Activated T-cell treated with anti-CD3 and anti-CD28 coated beads, Interleukin-2, amount 50 U/mL, for 4 hours (primary cell): ENCODE measurements around the gene PLD5. TPM values are rescaled to one million over a fixed set of nuclear protein-coding genes. Genes with fewer than 3 reads are reported as not detected.
A peak's percentile ranks its signal among the peaks of the same experiment; 100 is the strongest.
"Not testable (repeated sequence)": the region's sequence is repeated elsewhere in the genome, so short reads cannot be mapped to it uniquely, and the experiment has no call there.

Experiments used
- ATAC-seq, 2 donors: fragments of 200-7000 bp; cut with Tn5 transposase; one replicate each; pipeline ENCODE4 v1.10.0; 2021
- DNase-seq: peaks from one replicate; pipeline ENCODE4 v3.0.0-alpha.2; 2020
- H3K27me3 Mint-ChIP-seq: one replicate; pipeline ENCODE4 v1.8.0; 2021; ENCODE audit warnings: low read depth, mixed read lengths
- H3K36me3 Mint-ChIP-seq: one replicate; pipeline ENCODE4 v1.8.0; 2022; ENCODE audit warnings: mixed read lengths; ENCODE audit not compliant: insufficient read depth
- H3K4me1 Mint-ChIP-seq: one replicate; pipeline ENCODE4 v1.8.0; 2021; ENCODE audit warnings: low read depth, mixed read lengths
- H3K4me3 Mint-ChIP-seq: one replicate; pipeline ENCODE4 v1.8.0; 2021; ENCODE audit warnings: mild to moderate bottlenecking, moderate library complexity, mixed read lengths
- H3K9me3 Mint-ChIP-seq: one replicate; pipeline ENCODE4 v1.8.0; 2021; ENCODE audit warnings: mixed read lengths
- total RNA-seq, 3 donors: library from RNA; stranded (reverse); gene quantifications; one replicate each; pipeline ENCODE4 v1.2.1, GENCODE V29; 2021

PLD5 gene
- total RNA-seq, 3 donors from 2014 or later = not detected

DNA sequence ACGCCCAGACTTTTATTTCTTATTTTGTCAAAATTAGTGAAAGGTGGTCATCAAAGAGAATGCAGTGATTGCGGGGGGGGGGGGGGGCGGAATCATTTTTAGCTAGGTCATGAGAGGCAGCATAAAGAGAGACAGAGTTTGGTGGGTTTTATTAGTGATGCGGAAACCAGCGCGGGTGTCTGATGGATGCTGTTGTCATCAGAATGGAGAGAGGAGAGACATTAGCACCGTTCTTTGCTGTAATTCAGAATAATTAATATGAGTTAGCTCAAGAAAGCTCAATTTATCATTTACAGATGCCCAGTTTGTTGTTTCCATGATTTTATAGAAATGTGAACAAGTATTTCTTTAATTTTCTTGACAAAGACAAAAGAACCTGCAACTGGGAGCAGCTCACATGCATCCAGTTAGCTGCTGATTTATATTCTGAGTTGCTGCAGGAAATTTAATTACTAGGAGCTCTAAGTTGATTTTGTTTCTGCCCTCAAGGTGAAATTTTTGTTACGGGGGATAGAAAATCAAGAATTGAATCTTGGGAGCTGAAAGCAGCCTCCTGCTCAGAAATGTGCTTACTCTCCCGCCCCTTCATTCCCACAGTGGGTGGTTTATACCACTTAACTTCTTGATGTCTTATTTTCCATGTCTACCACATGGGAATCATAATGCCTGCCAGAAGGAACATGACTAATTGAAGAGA, 392.2 kb downstream of the PLD5 start:
- peaks cover 6% of the 10 kb centered on the region for H3K9me3 Mint-ChIP-seq
- no peaks in the 10 kb centered on the region for H3K27me3 Mint-ChIP-seq
- H3K4me3 Mint-ChIP-seq = no peak overlapping the region
- no peaks in the 10 kb centered on the region for H3K4me1 Mint-ChIP-seq
- DNase-seq = no peak
- no peak for ATAC-seq
- no peaks in the 10 kb centered on the region for H3K36me3 Mint-ChIP-seq

DNA sequence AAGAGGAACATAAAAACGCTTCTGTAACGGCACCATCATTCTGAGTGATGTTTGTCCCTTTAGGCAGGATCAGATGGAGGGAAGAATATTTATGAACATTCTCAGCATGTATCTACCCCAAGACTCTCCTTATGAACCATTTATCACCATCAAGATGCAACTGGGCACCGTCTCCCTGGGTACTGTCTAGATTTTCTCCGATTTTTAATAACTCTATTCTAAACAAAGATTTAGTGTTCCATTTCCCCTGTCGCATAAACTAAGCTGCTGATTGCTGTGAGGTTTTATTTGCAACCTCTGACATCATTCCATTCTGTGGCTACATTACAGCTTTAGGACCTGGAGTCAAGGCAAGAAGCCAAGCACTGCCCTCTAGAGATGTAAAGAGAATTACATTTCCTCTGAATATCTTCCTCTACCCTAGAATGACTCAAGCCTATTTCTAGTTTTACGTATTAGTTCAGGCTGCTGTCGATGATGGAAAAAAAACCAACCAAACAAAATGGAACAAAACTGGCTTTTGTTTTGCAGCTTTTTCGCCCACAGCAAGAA, 395.5 kb downstream of the PLD5 start:
- DNase-seq = no peak
- H3K27me3 Mint-ChIP-seq = no peaks in the 10 kb centered on the region
- peaks cover 6% of the 10 kb centered on the region for H3K9me3 Mint-ChIP-seq
- H3K4me3 Mint-ChIP-seq = no peak overlapping the region
- ATAC-seq = no peak
- H3K4me1 Mint-ChIP-seq = no peaks in the 10 kb centered on the region
- H3K36me3 Mint-ChIP-seq = no peaks in the 10 kb centered on the region

DNA sequence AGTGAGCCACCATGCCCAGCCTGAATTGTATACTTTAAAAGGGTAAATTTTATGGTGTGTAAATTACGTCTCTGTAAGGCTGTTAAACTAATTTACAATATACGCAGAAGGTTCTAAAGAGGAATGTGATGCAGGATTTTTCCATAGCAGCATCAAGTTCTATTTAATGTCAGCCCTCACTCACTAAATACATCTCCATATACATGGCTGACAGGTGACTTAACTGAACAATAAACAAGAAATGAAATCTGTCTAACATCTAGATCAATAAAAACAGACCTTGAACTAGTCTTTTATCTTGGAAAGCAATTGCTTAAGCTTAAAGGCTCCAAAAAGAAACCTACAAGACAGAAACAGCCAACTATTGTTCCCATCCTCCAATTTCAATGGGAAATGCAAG, 404.1 kb downstream of the PLD5 start:
- Mint-ChIP-seq H3K9me3 (no peaks in the 10 kb centered on the region), H3K4me1 (no peaks in the 10 kb centered on the region), H3K4me3 (no peak overlapping the region), H3K27me3 (no peaks in the 10 kb centered on the region), H3K36me3 (no peaks in the 10 kb centered on the region)
- ATAC-seq (no peak), DNase-seq (no peak)

DNA sequence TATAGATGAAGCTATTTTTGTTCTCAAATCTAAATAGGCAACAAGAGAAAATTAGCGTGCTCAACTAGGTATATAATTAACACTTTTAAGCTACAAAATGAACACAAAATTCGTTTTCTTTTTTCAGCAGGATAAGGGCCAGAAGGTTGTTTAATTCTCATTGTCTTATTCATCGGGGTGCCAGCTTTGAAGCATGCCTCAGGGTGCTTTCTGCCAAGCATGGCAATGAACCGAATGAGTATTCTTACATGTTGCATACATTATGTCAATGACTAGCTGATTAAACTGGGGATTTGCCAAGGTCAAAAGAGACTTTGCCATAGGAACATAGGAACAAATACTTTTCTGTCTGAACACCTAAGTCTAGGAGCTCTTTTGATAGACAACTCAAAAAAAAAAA, 423.6 kb downstream of the PLD5 start:
- DNase-seq = no peak
- Mint-ChIP-seq H3K27me3 (peaks cover 7% of the 10 kb centered on the region), H3K9me3 (no peaks in the 10 kb centered on the region), H3K4me1 (no peaks in the 10 kb centered on the region), H3K36me3 (no peaks in the 10 kb centered on the region), H3K4me3 (no peak overlapping the region)
- ATAC-seq = no peak

DNA sequence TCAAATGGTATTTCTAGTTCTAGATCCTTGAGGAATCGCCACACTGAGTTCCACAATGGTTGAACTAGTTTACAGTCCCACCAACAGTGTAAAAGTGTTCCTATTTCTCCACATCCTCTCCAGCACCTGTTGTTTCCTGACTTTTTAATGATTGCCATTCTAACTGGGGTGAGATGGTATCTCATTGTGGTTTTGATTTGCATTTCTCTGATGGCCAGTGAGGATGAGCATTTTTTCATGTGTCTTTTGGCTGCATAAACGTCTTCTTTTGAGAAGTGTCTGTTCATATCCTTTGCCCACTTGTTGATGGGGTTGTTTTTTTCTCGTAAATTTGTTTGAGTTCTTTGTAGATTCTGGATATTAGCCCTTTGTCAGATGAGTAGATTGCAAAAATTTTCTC, 427.2 kb downstream of the PLD5 start:
- not testable (repeated sequence) for H3K9me3 Mint-ChIP-seq, DNase-seq, ATAC-seq, H3K4me3 Mint-ChIP-seq, H3K27me3 Mint-ChIP-seq, H3K4me1 Mint-ChIP-seq, H3K36me3 Mint-ChIP-seq

DNA sequence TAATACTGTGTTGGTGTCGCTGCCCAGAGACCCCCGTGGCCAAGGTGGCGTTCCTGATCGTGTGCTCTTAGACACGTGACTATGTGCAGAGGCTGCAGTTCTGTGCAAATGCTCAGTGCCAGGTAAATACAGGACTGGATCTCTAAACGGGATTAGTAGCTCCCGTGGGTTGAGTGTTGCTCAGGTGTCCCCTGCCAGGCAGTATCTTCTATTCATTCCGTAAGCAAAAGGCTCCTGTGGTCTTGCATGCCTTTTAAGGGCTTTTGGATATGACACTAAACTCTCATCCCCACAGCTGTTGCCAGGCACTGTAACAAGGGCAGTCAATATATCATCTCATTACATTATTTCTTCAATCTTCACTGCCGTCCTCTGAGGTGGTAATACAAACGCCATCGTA, 431.4 kb downstream of the PLD5 start:
- DNase-seq (no peak), ATAC-seq (no peak)
- Mint-ChIP-seq H3K4me3 (no peak overlapping the region), H3K36me3 (no peaks in the 10 kb centered on the region), H3K27me3 (no peaks in the 10 kb centered on the region), H3K4me1 (no peaks in the 10 kb centered on the region), H3K9me3 (no peaks in the 10 kb centered on the region)

DNA sequence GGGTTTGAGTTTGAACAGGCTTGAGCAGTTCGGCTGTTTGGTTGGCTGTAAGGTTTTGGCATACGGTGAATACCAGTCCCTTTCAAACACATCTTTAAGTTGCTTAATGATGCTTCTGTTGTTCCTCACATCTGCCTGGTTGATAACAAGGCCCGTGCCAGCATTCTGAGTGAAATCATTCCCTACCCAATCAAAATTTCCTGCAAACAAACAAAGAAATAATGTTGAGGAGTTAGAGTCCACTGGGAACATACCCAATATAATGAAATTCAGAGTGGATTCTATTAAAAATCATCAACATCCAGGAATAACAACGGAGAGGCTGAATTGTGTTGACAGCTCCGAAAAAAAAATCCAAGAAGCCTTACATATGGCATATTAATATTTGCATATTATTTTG, 434.6 kb downstream of the PLD5 start:
- no peaks in the 10 kb centered on the region for H3K4me1 Mint-ChIP-seq
- H3K36me3 Mint-ChIP-seq = no peaks in the 10 kb centered on the region
- H3K4me3 Mint-ChIP-seq = no peak overlapping the region
- ATAC-seq = no peak
- DNase-seq = no peak
- no peaks in the 10 kb centered on the region for H3K9me3 Mint-ChIP-seq
- no peaks in the 10 kb centered on the region for H3K27me3 Mint-ChIP-seq

DNA sequence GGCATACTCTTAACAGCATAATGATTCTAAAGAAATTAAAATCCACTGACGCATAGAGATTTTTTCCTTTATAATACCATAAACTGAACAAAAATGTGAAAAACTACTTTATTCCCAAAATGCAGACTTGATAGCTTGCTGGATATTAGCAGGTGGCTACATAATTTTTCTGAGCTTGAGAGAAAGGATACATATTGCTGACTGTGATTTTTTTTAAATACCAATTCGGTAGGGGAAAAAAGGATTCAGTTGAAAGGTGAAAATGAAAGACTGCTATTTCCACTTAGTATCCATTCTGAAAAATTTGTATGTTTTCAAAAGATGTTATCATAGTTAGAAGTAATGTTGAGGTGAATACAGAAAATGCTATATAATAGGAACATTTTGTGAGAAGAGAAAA, 435.6 kb downstream of the PLD5 start:
- Mint-ChIP-seq H3K4me3 (no peak overlapping the region), H3K4me1 (no peaks in the 10 kb centered on the region), H3K36me3 (no peaks in the 10 kb centered on the region), H3K27me3 (no peaks in the 10 kb centered on the region), H3K9me3 (no peaks in the 10 kb centered on the region)
- DNase-seq (no peak), ATAC-seq (no peak)

DNA sequence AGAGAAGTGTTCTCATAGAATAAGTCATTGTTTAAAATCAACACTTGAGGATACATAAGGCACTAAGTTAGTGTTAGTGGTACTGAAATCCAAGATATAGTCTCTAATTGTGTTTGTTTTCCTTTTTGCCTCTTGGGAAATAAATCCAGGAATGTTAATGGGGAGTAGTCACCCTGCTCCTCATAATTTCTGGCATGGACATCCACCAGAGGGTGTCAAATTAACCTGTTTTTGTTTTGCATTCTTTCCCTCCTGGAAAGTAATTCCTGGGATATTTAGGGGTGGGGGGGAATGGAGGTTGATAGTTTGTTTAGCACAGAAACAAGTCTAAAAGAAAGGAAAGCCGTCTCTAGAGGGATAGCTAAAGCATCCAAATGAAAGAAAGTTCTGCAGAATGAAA, 437.8 kb downstream of the PLD5 start:
- no peak for DNase-seq
- no peaks in the 10 kb centered on the region for H3K36me3 Mint-ChIP-seq
- no peak for ATAC-seq
- H3K4me3 Mint-ChIP-seq = no peak overlapping the region
- peaks cover 5% of the 10 kb centered on the region for H3K27me3 Mint-ChIP-seq
- no peaks in the 10 kb centered on the region for H3K4me1 Mint-ChIP-seq
- no peaks in the 10 kb centered on the region for H3K9me3 Mint-ChIP-seq

DNA sequence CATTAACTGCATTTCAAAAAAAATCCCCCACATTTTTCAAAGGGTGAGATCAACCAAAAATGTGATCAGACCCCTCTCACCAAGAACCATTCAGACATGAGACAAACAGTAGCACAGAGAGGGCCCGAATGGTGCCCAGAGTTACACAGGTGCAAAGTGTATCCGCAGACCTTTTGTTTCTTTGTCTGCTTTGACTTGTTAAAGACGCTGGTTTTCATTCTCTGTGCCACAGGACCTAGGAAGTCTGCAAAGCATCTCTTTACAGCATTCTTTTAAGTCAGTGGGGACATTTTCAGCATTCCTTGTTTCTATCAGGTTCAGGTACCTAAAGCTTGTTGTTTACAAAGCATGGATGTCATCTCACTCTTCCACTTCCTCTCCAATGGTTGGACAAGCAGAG, 438.4 kb downstream of the PLD5 start:
- DNase-seq = no peak
- H3K4me3 Mint-ChIP-seq = no peak overlapping the region
- H3K36me3 Mint-ChIP-seq = no peaks in the 10 kb centered on the region
- H3K9me3 Mint-ChIP-seq = no peaks in the 10 kb centered on the region
- ATAC-seq = no peak
- peaks cover 5% of the 10 kb centered on the region for H3K27me3 Mint-ChIP-seq
- H3K4me1 Mint-ChIP-seq = no peaks in the 10 kb centered on the region

DNA sequence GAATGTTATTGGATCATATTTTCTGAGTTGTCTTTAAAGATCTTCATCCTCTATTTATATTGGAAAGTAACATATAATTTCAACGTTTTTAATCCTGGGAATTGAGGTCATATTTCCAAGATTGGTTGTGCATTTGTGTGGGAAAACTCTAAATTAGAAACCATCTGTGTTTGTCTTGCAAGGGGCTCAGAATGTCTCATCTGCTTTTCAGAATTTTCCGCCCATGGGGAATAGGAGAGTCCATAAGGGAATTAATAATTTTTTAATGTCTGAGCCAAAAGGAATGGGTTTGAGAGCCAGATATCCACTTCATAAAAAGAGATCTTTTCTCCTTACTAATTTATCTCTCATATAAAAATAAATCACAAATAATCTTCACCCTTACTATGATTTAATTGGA, 440.8 kb downstream of the PLD5 start:
- ATAC-seq (no peak), DNase-seq (no peak)
- no peaks in the 10 kb centered on the region for H3K9me3 Mint-ChIP-seq
- peaks cover 5% of the 10 kb centered on the region for H3K27me3 Mint-ChIP-seq
- H3K36me3 Mint-ChIP-seq = no peaks in the 10 kb centered on the region
- H3K4me3 Mint-ChIP-seq = no peak overlapping the region
- no peaks in the 10 kb centered on the region for H3K4me1 Mint-ChIP-seq

DNA sequence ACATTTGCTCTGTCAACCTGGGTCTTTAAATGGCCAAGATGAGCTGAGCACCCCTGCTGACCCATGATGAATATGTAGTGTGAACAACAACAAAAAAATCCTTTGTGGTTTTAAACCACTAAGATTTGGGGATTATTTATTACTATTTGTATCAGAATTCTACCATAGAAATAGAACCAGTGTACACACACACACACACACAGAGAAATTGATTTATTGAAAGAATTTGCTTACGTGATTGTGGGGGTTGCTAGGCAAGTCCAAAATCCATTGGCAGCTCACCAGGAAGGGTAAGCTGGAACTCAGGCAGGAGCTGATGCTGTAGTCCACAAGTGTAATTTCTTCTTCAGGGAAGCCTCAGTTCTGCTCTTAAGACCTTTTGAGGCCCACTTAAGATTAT, 443.1 kb downstream of the PLD5 start:
- Mint-ChIP-seq H3K4me3 (no peak overlapping the region), H3K27me3 (peaks cover 5% of the 10 kb centered on the region)
- ATAC-seq = no peak

DNA sequence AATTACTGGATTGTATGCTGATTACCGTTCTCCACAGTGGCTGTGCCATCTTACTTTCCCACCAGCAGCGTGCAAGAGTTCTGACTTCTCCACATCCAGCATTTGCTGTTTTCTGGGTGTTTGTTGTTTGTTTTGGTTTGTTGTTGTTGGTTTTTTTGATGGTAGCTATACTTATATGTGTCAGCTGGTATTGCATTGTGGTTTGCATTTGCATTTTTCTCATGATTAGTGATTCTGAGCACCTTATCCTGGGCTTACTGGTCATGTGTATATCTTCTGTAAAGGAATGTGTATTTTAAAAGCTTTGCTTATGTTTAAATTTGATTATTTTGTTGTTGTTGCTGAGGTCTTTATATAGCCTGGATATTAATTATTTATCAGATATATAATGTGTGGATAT, 458.7 kb downstream of the PLD5 start:
- H3K9me3 Mint-ChIP-seq = no peaks in the 10 kb centered on the region
- no peak for DNase-seq
- no peaks in the 10 kb centered on the region for H3K36me3 Mint-ChIP-seq
- H3K4me3 Mint-ChIP-seq = no peak overlapping the region
- H3K4me1 Mint-ChIP-seq = no peaks in the 10 kb centered on the region
- no peak for ATAC-seq
- no peaks in the 10 kb centered on the region for H3K27me3 Mint-ChIP-seq

More for the DNA sequence above, 443.1 kb downstream of the PLD5 start:
- Mint-ChIP-seq H3K4me1 (no peaks in the 10 kb centered on the region), H3K9me3 (no peaks in the 10 kb centered on the region), H3K36me3 (no peaks in the 10 kb centered on the region)
- no peak for DNase-seq

DNA sequence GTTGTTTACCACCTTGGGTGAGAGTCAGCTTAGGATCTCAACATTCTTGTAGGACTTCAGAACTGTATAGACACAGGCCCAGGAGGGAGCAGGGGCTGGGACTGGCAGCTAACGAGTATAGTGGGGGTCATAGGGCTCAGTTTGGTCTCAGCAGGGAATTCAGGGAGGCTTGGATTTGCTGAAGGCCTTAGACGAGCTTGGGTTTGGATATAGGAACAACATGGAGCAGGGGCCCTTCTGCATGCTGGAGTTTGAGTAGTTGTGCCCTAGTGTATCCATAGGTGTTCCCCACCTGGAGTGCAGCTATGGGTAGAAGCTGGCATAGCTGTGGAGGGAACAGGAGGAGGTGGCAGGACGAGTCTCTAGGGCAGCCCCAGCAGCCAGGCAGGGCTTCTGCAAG, 462.2 kb downstream of the PLD5 start:
- peak in 1 of 2 donors; percentile 30 for ATAC-seq
- no peaks in the 10 kb centered on the region for H3K4me1 Mint-ChIP-seq
- H3K36me3 Mint-ChIP-seq = no peaks in the 10 kb centered on the region
- no peaks in the 10 kb centered on the region for H3K9me3 Mint-ChIP-seq
- no peak for DNase-seq
- no peaks in the 10 kb centered on the region for H3K27me3 Mint-ChIP-seq
- no peak overlapping the region for H3K4me3 Mint-ChIP-seq

DNA sequence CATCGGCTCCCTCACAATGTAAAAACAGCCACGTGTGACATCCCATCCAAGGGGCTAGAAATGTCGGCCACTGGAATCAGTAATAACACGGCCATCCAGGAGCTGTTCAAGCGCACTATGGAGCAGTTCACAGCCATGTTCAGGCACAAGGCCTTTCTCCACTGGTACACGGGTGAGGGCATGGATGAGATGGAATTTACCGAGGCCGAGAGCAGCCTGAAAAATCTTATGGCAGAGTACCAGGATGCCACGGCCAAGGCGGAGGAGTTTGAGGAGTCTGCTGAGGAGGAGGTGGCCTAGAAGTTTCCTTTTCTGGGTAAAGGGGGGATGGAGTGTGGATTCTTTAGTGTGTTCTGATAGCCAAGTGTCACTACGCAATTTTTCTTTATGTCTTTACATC, 464.5 kb downstream of the PLD5 start:
- ATAC-seq (no peak), DNase-seq (no peak)
- H3K27me3 Mint-ChIP-seq = no peaks in the 10 kb centered on the region
- no peaks in the 10 kb centered on the region for H3K4me1 Mint-ChIP-seq
- H3K9me3 Mint-ChIP-seq = no peaks in the 10 kb centered on the region
- H3K36me3 Mint-ChIP-seq = no peaks in the 10 kb centered on the region
- no peak overlapping the region for H3K4me3 Mint-ChIP-seq
